HG03442 (cell line): ENCODE data around the gene DCX.
A peak's percentile ranks its signal among the peaks of the same experiment; 100 is the strongest.

ENCODE experiments used
- ATAC-seq: cut with Tn5 transposase; IDR thresholded peaks from one replicate; pipeline ENCODE4 v1.9.1; 2021; ENCODE audit warnings: mild to moderate bottlenecking, moderate library complexity; ENCODE audit not compliant: unreplicated experiment

The DCX gene

GRCh38 chrX:111411983-111412382 lies at the start of gene DCX:
Gene DCX (minus strand): TSS chrX:111412192. CDS start chrX:111410398, 1,794 bp downstream.
- ATAC-seq: no peak

GRCh38 chrX:111460607-111461006 lies 48.6 kb upstream of the DCX start:
- ATAC-seq: no peak

GRCh38 chrX:111447298-111447697 lies 35.3 kb upstream of the DCX start:
- peak; percentile 70 for ATAC-seq

GRCh38 chrX:111445485-111445884 lies 33.5 kb upstream of the DCX start:
- ATAC-seq: peak; percentile 72

- ATAC-seq: no peak
Observed at GRCh38 chrX:111444881-111445280, 32.9 kb upstream of the DCX start.

GRCh38 chrX:111443946-111444345 lies 32.0 kb upstream of the DCX start:
- no peak for ATAC-seq

GRCh38 chrX:111442791-111443190 lies 30.8 kb upstream of the DCX start:
- no peak for ATAC-seq

GRCh38 chrX:111435469-111435868 lies 23.5 kb upstream of the DCX start:
- no peak for ATAC-seq

- ATAC-seq: no peak
Observed at GRCh38 chrX:111431001-111431400, 19.0 kb upstream of the DCX start.

GRCh38 chrX:111411557-111411956 lies 435 bp downstream of the DCX start:
- ATAC-seq: no peak

- no peak for ATAC-seq
Observed at GRCh38 chrX:111410590-111411078, 1.4 kb downstream of the DCX start.

GRCh38 chrX:111409326-111409725 lies 2.7 kb downstream of the DCX start:
- ATAC-seq: no peak

- ATAC-seq: no peak
Observed at GRCh38 chrX:111407948-111408347, 4.0 kb downstream of the DCX start.

GRCh38 chrX:111402344-111402743 lies 9.6 kb downstream of the DCX start:
- no peak for ATAC-seq

- no peak for ATAC-seq
Observed at GRCh38 chrX:111395149-111395548, 16.8 kb downstream of the DCX start.

- no peak for ATAC-seq
Observed at GRCh38 chrX:111394569-111394968, 17.4 kb downstream of the DCX start.

- no peak for ATAC-seq
Observed at GRCh38 chrX:111387470-111388070, 24.4 kb downstream of the DCX start.

GRCh38 chrX:111386615-111387233 lies 25.3 kb downstream of the DCX start:
- no peak for ATAC-seq

- no peak for ATAC-seq
Observed at GRCh38 chrX:111386077-111386476, 25.9 kb downstream of the DCX start.

GRCh38 chrX:111382277-111382676 lies 29.7 kb downstream of the DCX start:
- no peak for ATAC-seq

- no peak for ATAC-seq
Observed at GRCh38 chrX:111376897-111377578, 35.0 kb downstream of the DCX start.

GRCh38 chrX:111376486-111376885 lies 35.5 kb downstream of the DCX start:
- no peak for ATAC-seq
